GM18909 (cell line): ENCODE results near the gene ZC3H13.

Experiments used
- ATAC-seq: cut with Tn5 transposase; IDR thresholded peaks from one replicate; pipeline ENCODE4 v1.9.1; 2021; ENCODE audit warnings: mild to moderate bottlenecking; ENCODE audit not compliant: unreplicated experiment, poor library complexity

ZC3H13 gene

DNA sequence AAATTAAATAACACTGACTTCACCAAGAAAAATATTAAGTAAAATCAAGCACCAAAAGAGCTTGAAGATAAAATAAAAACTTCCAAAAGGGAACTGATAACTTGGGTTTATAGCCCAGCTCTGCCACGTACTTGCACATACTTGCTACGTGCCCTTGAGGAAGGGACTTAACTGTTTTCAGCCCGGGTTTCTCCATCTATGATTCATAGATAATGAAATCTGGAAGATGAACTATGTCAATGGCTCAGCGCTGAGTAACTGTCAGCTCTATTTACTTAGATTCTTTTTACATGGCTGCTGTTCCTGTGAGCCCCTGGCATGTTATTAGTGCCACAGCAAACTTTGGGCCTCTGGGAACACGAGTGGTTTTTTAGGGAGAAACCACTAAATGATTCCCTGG, 9.6 kb upstream of the ZC3H13 start:
- no peak for ATAC-seq

DNA sequence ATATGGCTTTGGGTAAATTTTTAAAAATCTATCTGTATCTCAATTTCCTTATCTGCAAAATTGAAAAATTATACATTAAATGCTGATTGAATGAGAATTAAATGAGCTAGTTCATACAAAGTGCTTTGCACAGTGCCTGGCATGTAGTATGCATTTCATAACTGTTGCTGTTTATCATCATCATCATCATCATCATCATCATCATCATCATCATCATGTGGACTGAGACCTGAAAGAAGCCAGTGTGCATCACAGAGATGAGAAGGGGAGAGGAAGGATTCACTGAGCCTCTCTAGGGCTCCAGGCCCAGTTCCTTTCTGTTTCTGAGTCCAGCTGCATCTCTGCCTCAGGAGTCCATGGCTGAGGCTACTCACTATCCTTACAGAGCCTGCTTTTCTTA, 6.9 kb upstream of the ZC3H13 start:
- ATAC-seq = no peak

GRCh38 chr13:46058268-46058667, 5.7 kb upstream of the ZC3H13 start:
- ATAC-seq = no peak

DNA sequence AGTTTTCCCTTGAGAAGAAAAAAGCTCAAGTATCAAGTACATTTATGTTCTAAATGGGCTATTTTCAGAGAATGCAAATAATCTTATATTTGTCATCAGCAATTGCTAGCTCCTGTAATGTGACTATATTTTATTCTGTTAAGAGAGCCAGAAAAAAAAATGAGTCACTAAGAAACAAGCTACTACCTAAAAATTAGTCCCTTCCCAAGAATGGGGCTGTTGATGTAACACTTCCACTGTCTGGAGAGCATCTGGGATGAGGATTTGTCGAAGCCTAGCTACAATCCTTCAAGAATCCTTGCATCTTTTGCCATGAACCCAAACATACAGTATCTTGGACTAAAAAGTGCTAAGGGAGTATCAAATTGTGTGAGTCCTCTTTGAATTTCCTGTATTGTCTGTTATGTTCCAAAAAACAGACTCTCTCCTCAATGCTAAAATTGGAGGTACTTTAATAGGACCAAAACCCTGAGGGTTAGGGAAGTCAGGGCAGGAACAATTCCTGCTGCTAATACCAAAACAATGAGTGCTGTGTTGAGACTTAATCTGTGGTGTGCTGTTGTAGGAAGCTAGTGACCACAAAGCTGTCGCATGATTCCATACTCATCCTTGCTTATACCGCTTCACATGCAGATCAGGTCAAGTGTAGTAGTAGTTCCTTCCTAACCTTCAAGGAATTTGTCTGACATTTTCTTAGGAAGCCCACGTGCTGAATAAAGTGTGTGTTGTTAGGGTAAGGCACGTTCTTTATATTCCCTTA, 4.9 kb upstream of the ZC3H13 start:
- ATAC-seq = no peak

- ATAC-seq = no peak
Observed at GRCh38 chr13:46053162-46054012, 841 bp upstream of the ZC3H13 start.

GRCh38 chr13:46051968-46052318, 603 bp downstream of the ZC3H13 start:
- ATAC-seq = peak; percentile 3

- ATAC-seq = no peak
Observed at GRCh38 chr13:46050771-46051170, 1.8 kb downstream of the ZC3H13 start.

DNA sequence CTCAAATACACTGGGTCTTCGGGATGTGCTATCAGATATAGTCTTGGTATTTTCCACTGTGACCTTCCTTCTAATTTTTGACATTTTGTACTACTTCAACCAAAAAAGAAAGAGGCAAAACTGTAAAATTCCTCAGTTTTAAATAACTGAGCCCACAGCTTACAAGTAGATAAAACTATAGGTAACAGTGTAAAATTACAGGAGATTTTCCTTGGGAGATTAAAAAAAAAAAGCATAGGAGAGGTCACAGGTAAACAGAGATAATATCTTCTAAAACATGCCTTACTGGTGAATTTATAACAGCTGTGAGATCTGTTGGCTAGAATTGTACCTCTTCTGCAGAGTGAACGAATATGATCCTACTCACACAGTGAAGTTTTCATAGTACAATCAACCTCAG, 7.1 kb downstream of the ZC3H13 start:
- ATAC-seq = no peak

DNA sequence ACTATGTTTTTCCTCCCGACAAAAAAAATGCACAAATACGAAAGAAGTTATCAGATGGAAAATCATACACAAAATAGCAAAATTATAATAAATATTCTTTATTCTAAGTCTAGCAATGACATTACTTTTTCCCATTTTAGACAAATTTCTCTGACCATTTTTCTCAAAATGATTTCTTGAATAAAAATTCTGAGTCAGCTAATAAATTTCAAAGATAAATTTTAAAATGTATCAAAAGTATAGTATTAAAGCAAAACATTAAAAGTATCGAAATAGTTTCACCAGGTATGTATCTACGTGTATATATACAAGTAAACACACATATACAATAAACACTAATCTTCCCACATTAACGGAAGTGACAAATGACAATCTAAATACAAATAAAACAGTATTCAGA, 8.9 kb downstream of the ZC3H13 start:
- no peak for ATAC-seq

DNA sequence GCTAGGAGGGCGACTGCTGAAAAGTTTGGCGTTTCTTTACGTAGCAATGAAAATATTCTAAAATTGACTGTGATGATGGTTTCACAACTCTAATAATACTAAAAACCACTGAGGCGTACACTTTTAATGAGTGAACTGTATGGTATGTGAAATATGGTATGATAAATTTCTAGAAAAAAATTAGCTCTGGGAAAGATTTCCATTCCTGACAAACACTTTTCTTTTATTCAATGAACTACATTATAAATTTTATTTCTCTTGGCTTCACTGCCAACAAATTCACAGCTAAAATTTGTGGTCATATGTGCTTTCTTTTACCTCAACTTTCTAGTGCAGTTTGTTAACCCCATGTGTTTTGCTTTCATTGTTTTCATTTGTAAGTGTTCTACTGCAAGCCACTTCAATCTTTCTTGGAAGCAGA, 11.1 kb downstream of the ZC3H13 start:
- ATAC-seq = no peak

DNA sequence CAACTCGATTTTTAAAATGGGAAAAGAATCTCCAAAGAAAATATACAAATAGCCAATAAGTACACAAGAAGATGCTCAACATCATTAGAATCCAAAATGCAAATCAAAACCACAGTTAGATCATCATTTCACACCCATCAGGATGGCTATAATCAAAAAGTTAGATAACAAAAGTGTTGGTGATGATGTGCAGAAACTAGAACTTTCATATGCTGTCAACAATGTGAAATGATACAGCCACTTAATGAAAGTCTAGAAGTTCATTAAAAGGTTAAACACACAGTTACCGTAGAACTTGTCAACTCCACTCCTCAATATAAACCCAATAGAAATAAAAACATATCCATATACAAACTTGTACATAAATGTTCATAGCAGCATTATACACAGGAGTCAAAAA, 11.8 kb downstream of the ZC3H13 start:
- no peak for ATAC-seq

- no peak for ATAC-seq
Observed at GRCh38 chr13:46039411-46040182, 12.9 kb downstream of the ZC3H13 start.

DNA sequence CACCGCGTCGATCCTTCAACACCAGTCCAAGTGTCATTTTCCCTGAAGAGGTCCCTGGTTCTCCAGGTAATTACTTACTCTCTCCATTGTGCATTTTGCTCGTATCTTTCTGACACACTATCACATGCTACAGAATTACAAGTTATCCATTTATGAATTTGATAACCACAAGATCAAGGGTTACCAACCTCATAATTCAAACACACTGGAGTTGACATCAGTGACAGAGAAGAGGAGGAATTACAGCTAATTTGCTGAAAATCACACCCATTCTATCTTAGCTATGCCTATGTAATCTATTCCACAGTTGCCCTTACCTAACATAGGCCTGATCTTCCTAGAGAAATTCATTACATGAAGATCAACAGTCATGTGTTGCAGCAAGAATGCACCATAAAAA, 14.2 kb downstream of the ZC3H13 start:
- ATAC-seq = no peak

DNA sequence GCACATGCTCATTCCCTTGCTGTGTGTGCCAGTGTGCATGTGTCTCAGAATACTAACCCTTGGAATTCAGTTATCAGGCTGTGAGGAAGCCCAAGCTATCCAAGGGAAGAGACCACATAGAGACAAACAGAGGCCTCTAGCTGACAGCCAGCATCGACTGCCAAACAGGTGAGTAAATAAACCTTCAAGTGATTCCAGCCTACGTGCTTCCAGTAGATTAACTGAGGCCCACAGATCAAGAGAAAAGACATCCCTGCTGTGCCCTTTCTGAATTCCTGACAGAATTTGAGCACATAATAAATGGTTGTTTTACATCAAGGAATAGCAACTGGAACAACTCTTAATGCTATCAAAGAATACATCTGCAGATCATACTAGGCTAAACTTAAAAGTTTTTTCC, 17.5 kb downstream of the ZC3H13 start:
- no peak for ATAC-seq

- ATAC-seq = no peak
Observed at GRCh38 chr13:46032341-46032740, 20.2 kb downstream of the ZC3H13 start.

DNA sequence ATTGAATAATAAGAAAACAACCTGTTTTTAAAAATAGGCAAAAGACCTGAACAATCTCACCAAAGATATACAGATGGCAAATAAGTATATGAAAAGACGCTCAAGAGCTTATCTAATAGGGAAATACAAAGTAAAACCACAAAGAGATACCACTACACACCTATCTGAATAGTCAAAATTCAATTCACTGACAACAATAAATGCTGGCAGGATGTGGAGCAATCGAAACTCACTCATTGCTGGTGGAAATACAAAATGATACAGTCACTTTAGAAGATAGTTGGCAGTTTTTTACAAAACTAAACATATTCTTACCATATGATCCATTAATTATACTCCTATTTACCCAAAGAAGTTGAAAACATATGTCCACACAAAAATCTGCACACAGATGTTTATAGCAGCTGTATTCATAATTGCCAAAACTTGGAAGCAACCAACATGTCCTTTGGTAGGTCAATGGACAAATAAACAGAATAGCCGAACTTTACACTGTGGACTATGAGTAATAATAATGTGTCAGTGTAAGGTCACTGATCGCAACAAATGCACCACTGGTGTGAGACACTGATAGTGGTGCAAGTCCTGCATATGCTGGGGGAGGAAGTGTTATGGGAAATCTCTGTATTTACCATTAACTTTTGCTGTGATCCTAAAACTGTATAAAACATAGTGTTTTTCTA, 20.8 kb downstream of the ZC3H13 start:
- ATAC-seq = no peak

GRCh38 chr13:46025157-46025556, 27.4 kb downstream of the ZC3H13 start:
- no peak for ATAC-seq

DNA sequence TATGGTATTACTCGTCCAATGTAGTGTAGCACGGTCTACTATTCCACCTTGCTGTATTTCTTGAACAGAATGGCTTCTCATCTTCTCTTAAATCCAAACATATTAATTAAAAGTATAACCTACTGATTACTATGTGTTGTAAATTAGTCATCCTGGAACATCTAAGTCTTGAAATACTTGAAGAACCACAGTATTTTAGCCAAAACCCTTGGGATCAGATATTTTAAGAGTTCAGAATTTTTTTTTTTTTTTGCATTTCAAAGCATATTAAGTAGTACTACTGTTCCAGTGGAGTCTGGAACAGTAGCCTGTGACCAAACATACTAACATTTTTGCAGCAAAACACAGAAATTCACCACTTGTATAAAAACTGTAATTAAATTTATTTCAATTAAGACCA, 30.1 kb downstream of the ZC3H13 start:
- no peak for ATAC-seq

DNA sequence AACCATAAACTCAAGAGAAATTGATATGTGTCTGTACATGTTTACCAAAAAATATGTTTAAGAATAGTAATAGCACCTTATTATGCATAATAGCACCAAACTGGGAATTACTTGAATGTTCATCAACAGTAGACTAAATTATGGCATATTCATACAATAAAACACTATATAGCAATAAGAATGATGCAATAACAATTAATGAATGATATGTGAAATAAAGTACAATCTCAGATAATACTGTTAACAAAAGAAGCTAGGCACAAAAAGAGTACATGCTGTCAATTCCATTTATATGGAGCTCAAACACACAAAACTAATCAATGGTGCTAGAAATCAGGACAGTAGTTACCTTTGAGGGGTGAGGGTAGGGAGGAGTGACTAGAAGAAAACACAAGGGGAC, 36.3 kb downstream of the ZC3H13 start:
- no peak for ATAC-seq

- no peak for ATAC-seq
Observed at GRCh38 chr13:46015366-46015765, 37.2 kb downstream of the ZC3H13 start.

GRCh38 chr13:46012404-46012803, 40.1 kb downstream of the ZC3H13 start:
- ATAC-seq = no peak
